Osteocyte (in vitro differentiated cells): ENCODE results near the gene TUBGCP2. TPM values are rescaled to one million over a fixed set of nuclear protein-coding genes. Genes with fewer than 3 reads are reported as not detected.

ENCODE experiments used
- DNase-seq: peaks from one replicate; pipeline ENCODE4 v3.0.0; 2021; ENCODE audit warnings: mixed read lengths; ENCODE audit not compliant: unreplicated experiment; ENCODE audit errors: extremely low spot score
- H3K27ac Mint-ChIP-seq: one replicate; pipeline ENCODE4 v1.8.0; 2021; ENCODE audit warnings: mild to moderate bottlenecking, mixed read lengths; ENCODE audit not compliant: unreplicated experiment
- H3K27me3 Mint-ChIP-seq: one replicate; pipeline ENCODE4 v1.8.0; 2021; ENCODE audit warnings: mixed read lengths; ENCODE audit not compliant: unreplicated experiment
- H3K36me3 Mint-ChIP-seq: one replicate; pipeline ENCODE4 v1.8.0; 2021; ENCODE audit warnings: mixed read lengths; ENCODE audit not compliant: unreplicated experiment
- H3K4me1 Mint-ChIP-seq: one replicate; pipeline ENCODE4 v1.8.0; 2021; ENCODE audit warnings: mixed read lengths; ENCODE audit not compliant: unreplicated experiment
- H3K4me3 Mint-ChIP-seq: one replicate; pipeline ENCODE4 v1.8.0; 2021; ENCODE audit warnings: mild to moderate bottlenecking, moderate library complexity, mixed read lengths; ENCODE audit not compliant: unreplicated experiment
- H3K9me3 Mint-ChIP-seq: one replicate; pipeline ENCODE4 v1.8.0; 2021; ENCODE audit warnings: mixed read lengths; ENCODE audit not compliant: unreplicated experiment
- CTCF ChIP-seq: fragments of 200-600 bp; sonication (generic); IDR thresholded peaks from 2 replicates; pipeline ENCODE4 v1.5.0; 2021; ENCODE audit warnings: antibody characterized with exemption, mild to moderate bottlenecking, moderate library complexity
- total RNA-seq: library from RNA; stranded (reverse); gene quantifications from 2 replicates; pipeline ENCODE4 v1.2.1, GENCODE V29; 2021

TUBGCP2 gene
- total RNA-seq, 1 donor from 2014 or later = 75.2 TPM

GRCh38 chr10:133314911-133315310 lies 6.2 kb upstream of the TUBGCP2 start:
- H3K4me1 Mint-ChIP-seq = peaks cover 6% of the 10 kb centered on the region
- H3K4me3 Mint-ChIP-seq = no peak overlapping the region
- H3K9me3 Mint-ChIP-seq = no peaks in the 10 kb centered on the region
- no peak for TF ChIP-seq CTCF
- H3K36me3 Mint-ChIP-seq = peaks cover 10% of the 10 kb centered on the region
- no peaks in the 10 kb centered on the region for H3K27me3 Mint-ChIP-seq
- no peak for DNase-seq
- no peak overlapping the region for H3K27ac Mint-ChIP-seq

GRCh38 chr10:133313192-133313591 lies 4.5 kb upstream of the TUBGCP2 start:
- Mint-ChIP-seq H3K4me1 (no peaks in the 10 kb centered on the region), H3K27me3 (no peaks in the 10 kb centered on the region), H3K9me3 (no peaks in the 10 kb centered on the region), H3K4me3 (no peak overlapping the region), H3K27ac (no peak overlapping the region), H3K36me3 (peaks cover 10% of the 10 kb centered on the region)
- TF ChIP-seq CTCF = no peak
- DNase-seq = no peak

- no peak for DNase-seq
- Mint-ChIP-seq H3K27me3 (no peaks in the 10 kb centered on the region), H3K4me3 (no peak overlapping the region), H3K36me3 (peaks cover 10% of the 10 kb centered on the region), H3K27ac (no peak overlapping the region), H3K4me1 (peaks cover 3% of the 10 kb centered on the region), H3K9me3 (no peaks in the 10 kb centered on the region)
- TF ChIP-seq CTCF = no peak
Observed at GRCh38 chr10:133312769-133313145, 4.1 kb upstream of the TUBGCP2 start.

GRCh38 chr10:133312016-133312768 lies 3.5 kb upstream of the TUBGCP2 start:
- Mint-ChIP-seq H3K27ac (no peak overlapping the region), H3K4me1 (peaks cover 9% of the 10 kb centered on the region), H3K36me3 (peaks cover 10% of the 10 kb centered on the region), H3K27me3 (no peaks in the 10 kb centered on the region), H3K9me3 (no peaks in the 10 kb centered on the region), H3K4me3 (no peak overlapping the region)
- no peak for DNase-seq
- TF ChIP-seq CTCF = no peak

- no peak for DNase-seq
- no peak for TF ChIP-seq CTCF
- Mint-ChIP-seq H3K36me3 (peaks cover 10% of the 10 kb centered on the region), H3K4me3 (no peak overlapping the region), H3K9me3 (no peaks in the 10 kb centered on the region), H3K4me1 (peaks cover 14% of the 10 kb centered on the region), H3K27me3 (no peaks in the 10 kb centered on the region), H3K27ac (no peak overlapping the region)
Observed at GRCh38 chr10:133311570-133311969, 2.9 kb upstream of the TUBGCP2 start.
